Adrenal gland (tissue), 12 donors: ENCODE data around the gene KRTAP1-3. TPM values are rescaled to one million over a fixed set of nuclear protein-coding genes. Genes with fewer than 3 reads are reported as not detected.

Experiments used
- DNase-seq, 7 donors: peaks; one replicate each; pipeline ENCODE4 v3.0.0-alpha.2; 2019 to 2020
- H3K27ac ChIP-seq, 5 donors: fragments of 200-600 bp; sonication (generic) in 4 of 5; 1 replicate in 3 of 5; 2 replicates in 2 of 5; pipeline versions ENCODE4 v1.5.1 to v1.8.0; 2016 to 2020; ENCODE audit warnings: mild to moderate bottlenecking in 1 of 5
- H3K27me3 ChIP-seq: fragments of 200-600 bp; 2 replicates; pipeline ENCODE4 v1.8.0; 2021
- H3K36me3 ChIP-seq, 2 donors: fragments of 200-600 bp; replicated peaks in 1 of 2; 1 replicate in 1 of 2; 2 replicates in 1 of 2; pipeline versions ENCODE4 v1.5.1 to v1.8.0; 2018 to 2022
- H3K4me1 ChIP-seq, 2 donors: fragments of 200-600 bp; replicated peaks in 1 of 2; 1 replicate in 1 of 2; 2 replicates in 1 of 2; pipeline versions ENCODE4 v1.5.1 to v1.8.0; 2018 to 2021
- H3K4me3 ChIP-seq, 4 donors: fragments of 200-600 bp; sonication (generic) in 3 of 4; one replicate each; pipeline ENCODE4 v1.5.1; 2016 to 2018
- H3K9me3 ChIP-seq, 3 donors: fragments of 200-600 bp; sonication (generic) in 1 of 3; replicated peaks in 1 of 3; 1 replicate in 2 of 3; 2 replicates in 1 of 3; pipeline versions ENCODE4 v1.5.1 to v1.8.0; 2016 to 2021
- POLR2A ChIP-seq, 2 donors: fragments of 450-650 bp; IDR thresholded peaks; one replicate each; pipeline ENCODE4 v1.6.1; 2017; ENCODE audit warnings: antibody characterized with exemption in 2 of 2, mild to moderate bottlenecking in 2 of 2, moderate library complexity in 1 of 2
- WGBS, 4 donors: extraction: QIAGEN DNeasy Blood & Tissue Kit in 2 of 4; methylation state at CpG; one replicate each; pipeline versions ENCODE4 v1.1.5 to v1.1.7; 2013 to 2017; 5-methylcytosine and 5-hydroxymethylcytosine counted together
- intact Hi-C, 2 donors: fragments of 100-400 bp; cut with DNase I; formaldehyde crosslinking; loops; one replicate each; pipeline versions ENCODE4 v1.14.1 to v1.15.0; 2022 to 2023
- polyA plus RNA-seq, 3 donors: library from polyadenylated mRNA; stranded (reverse); fragments of 200-250 nt in 2 of 3; fragments of 350-450 nt in 1 of 3; fragmentation: Illumina TruSeq in 1 of 3; extraction: RNeasy Lipid Tissue Mini Kit (QIAGEN cat#74804) in 1 of 3; gene quantifications; one replicate each; pipeline ENCODE4 v1.2.3, GENCODE V29; 2013 to 2014
- total RNA-seq, 9 donors: library from RNA; depleted of rRNA in 4 of 9; stranded (reverse); fragments of >200 nt in 4 of 9; fragments of 120-200 nt in 1 of 9; fragmentation: NEBNext Ultra II Directional in 1 of 9; extraction: Animal tissue kit (Norgen Biotek cat#: 25700) in 1 of 9; gene quantifications; one replicate each; pipeline versions ENCODE4 v1.1.0 to v1.2.4, GENCODE V29; 2013 to 2023
- TF ChIP-seq, protein P1 (sequence below), 6 experiments: fragments of 450-650 bp in 4 of 6; fragments of 200-600 bp in 2 of 6; sonication (generic) in 1 of 6; IDR thresholded peaks; 1 replicate in 5 of 6; 2 replicates in 1 of 6; pipeline versions ENCODE4 v1.5.1 to v1.8.0; 2016 to 2021; ENCODE audit warnings: antibody characterized with exemption in 6 of 6, mild to moderate bottlenecking in 2 of 6, moderate library complexity in 1 of 6
- donor health status: healthy with polysubstance abuse.
- donor health status: Bipolar disorder and iron deficiency.
- donor health status: DM: yes; HTN: yes; CAD: no.
- donor health status: DM: no; HTN: no; CAD: no.
- donor health status: DM: no; HTN: no; CAD: no.
- donor health status: DM: yes; HTN: yes; CAD: no.

The KRTAP1-3 gene
- total and polyA plus RNA-seq, 12 donors: not detected

DNA sequence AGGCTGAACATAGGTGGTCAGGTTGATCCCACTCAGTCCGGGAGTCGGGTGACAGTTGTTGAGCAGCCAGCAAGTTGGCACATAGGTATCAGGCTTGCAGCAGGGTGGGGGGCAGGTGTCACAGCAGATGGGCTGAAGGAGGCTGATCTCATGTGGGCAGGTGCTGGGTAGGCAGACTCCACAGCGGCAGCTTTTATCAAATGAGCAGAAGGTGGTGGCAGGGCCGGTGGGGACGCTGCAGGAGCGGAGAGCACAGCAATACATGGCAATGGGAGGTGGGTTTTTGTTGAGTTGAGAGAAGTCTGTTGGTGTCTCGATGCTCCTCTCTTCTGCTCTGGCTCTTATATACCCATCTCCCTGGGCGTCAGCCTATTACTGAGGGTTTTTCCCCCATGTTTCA, 25.9 kb downstream of the KRTAP1-3 start, which contains the start of gene KRTAP3-1:
KRTAP3-1 (minus strand) TSS at position 318 of the 400 bp plus-strand sequence; CDS start at position 264, 54 bp downstream.
- TF ChIP-seq, protein P1, sequence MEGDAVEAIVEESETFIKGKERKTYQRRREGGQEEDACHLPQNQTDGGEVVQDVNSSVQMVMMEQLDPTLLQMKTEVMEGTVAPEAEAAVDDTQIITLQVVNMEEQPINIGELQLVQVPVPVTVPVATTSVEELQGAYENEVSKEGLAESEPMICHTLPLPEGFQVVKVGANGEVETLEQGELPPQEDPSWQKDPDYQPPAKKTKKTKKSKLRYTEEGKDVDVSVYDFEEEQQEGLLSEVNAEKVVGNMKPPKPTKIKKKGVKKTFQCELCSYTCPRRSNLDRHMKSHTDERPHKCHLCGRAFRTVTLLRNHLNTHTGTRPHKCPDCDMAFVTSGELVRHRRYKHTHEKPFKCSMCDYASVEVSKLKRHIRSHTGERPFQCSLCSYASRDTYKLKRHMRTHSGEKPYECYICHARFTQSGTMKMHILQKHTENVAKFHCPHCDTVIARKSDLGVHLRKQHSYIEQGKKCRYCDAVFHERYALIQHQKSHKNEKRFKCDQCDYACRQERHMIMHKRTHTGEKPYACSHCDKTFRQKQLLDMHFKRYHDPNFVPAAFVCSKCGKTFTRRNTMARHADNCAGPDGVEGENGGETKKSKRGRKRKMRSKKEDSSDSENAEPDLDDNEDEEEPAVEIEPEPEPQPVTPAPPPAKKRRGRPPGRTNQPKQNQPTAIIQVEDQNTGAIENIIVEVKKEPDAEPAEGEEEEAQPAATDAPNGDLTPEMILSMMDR (IDR thresholded peaks at IDR 0.05): no peak
- no peak for TF ChIP-seq POLR2A (IDR thresholded peaks at IDR 0.05)
- no peak for DNase-seq
- WGBS, 4 donors: 84 to 95% (median 89%) methylated on average over 5 to 8 of the region's 8 CpGs
- Histone ChIP-seq H3K4me1 (no peaks in the 10 kb centered on the region), H3K9me3 (no peaks in the 10 kb centered on the region), H3K27me3 (no peaks in the 10 kb centered on the region), H3K4me3 (no peak within 1 kb of the TSS), H3K27ac (no peak within 1 kb of the TSS), H3K36me3 (no peaks in the 10 kb centered on the region)
- intact Hi-C loops: no loop called here

DNA sequence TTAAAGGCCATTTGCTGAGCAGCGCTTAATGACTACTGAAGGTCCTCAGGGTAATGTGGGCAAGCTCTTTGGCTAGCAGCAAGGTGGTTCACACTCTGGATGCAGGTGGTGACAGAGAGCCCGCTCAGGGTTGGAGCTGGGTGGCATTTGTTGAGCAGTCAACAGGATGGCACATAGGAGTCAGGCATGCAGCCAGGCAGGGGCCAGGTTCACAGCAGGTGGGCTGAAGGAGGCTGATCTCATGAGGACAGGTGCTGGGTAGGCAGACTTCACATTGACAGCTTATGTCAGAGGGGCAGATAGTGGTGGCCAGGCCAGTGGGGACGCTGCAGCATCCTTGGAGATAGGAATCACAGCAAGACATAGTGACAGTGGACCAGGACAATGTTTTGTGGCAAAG, 30.3 kb downstream of the KRTAP1-3 start:
- 79 to 99% (median 92%) methylated on average over 3 of the region's 3 CpGs for WGBS, 4 donors
- intact Hi-C loops: no loop called here

DNA sequence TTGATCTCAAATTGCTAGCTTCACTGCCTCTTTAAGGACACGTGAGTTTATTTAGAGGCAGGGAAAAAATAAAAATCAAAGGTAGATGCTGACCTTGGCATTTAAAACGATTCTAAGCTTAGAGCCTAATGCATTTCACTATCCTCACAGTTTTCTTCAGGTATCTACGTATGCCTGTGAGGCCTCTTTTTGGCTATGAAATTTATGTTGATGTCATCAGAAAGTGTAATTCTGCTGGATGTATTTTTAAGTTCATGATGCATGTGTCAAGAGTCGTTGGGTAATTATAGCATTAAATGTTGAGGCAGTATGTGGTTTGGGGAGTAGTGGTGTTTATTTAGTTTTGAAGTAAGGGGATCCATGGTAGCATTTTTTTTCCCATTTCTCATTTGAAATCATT, 30.7 kb downstream of the KRTAP1-3 start:
- DNase-seq: no peak
- no peaks in the 10 kb centered on the region for H3K4me1 ChIP-seq
- no peaks in the 10 kb centered on the region for H3K36me3 ChIP-seq
- H3K27me3 ChIP-seq: no peaks in the 10 kb centered on the region
- TF ChIP-seq, protein P1 (IDR thresholded peaks at IDR 0.05): no peak
- no peak for TF ChIP-seq POLR2A (IDR thresholded peaks at IDR 0.05)
- no peaks in the 10 kb centered on the region for H3K9me3 ChIP-seq
- H3K4me3 ChIP-seq: no peak overlapping the region
- no peak overlapping the region for H3K27ac ChIP-seq
- intact Hi-C loops: no loop called here
- 35 to 47% (median 38%) methylated on average over 4 of the region's 4 CpGs for WGBS, 4 donors

More for the DNA sequence above, 30.3 kb downstream of the KRTAP1-3 start:
- TF ChIP-seq POLR2A (IDR thresholded peaks at IDR 0.05): no peak
- TF ChIP-seq, protein P1 (IDR thresholded peaks at IDR 0.05): no peak
- Histone ChIP-seq H3K36me3 (no peaks in the 10 kb centered on the region), H3K27me3 (no peaks in the 10 kb centered on the region), H3K27ac (no peak overlapping the region), H3K4me1 (no peaks in the 10 kb centered on the region), H3K4me3 (no peak overlapping the region), H3K9me3 (no peaks in the 10 kb centered on the region)
- no peak for DNase-seq

DNA sequence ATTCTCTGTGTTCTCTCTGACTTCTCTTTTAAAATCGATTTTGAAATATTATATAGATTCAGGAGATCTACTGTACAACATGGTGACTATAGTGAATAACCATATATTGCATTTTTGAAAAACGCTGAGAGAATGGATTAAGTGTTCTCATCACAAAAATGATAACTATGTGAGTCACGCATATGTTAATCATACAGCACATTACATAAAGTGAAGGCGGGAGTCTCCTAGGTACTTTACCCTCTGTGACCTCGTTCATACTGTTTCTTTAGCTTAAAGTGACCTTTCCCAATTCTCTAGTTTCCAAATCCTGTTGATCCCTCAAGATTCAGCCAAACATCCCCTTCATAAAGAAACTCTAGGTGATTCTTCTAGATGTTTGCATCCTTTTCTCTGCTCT, 31.9 kb downstream of the KRTAP1-3 start:
- DNase-seq: no peak
- Histone ChIP-seq H3K9me3 (no peaks in the 10 kb centered on the region), H3K36me3 (no peaks in the 10 kb centered on the region), H3K4me3 (no peak overlapping the region), H3K4me1 (no peaks in the 10 kb centered on the region), H3K27me3 (no peaks in the 10 kb centered on the region), H3K27ac (no peak overlapping the region)
- intact Hi-C loops: no loop called here
- TF ChIP-seq, protein P1 (IDR thresholded peaks at IDR 0.05): no peak
- no peak for TF ChIP-seq POLR2A (IDR thresholded peaks at IDR 0.05)
- WGBS, 4 donors: 54 to 62% (median 58%) methylated on average over 5 of the region's 5 CpGs
